ENCODE results near the gene PROZ. TPM values are rescaled to one million over a fixed set of nuclear protein-coding genes. Genes with fewer than 3 reads are reported as not detected.
A peak's percentile ranks its signal among the peaks of the same experiment; 100 is the strongest.

The PROZ gene
- total and polyA plus RNA-seq, 7 donors = 0.10 TPM; not detected in 6

GRCh38 chr13:113186061-113186900 is 27.8 kb downstream of the PROZ start:
- no peak for DNase-seq
- Histone ChIP-seq H3K36me3 (peaks cover 0 to 83% (median 29%) of the 10 kb centered on the region in 4 donors), H3K27me3 (no peaks in the 10 kb centered on the region), H3K9me3 (no peaks in the 10 kb centered on the region), H3K4me3 (no peak overlapping the region), H3K27ac (peak overlapping the region in 1 of 4 donors; percentile 61), H3K4me1 (no peaks in the 10 kb centered on the region)
- no peak for TF ChIP-seq POLR2AphosphoS5 (IDR thresholded peaks at IDR 0.05)
- TF ChIP-seq POLR2A (IDR thresholded peaks at IDR 0.05) = no peak
- intact Hi-C loops (cut with DNase I) = no loop called here
- 77 to 79% methylated on average over 13 of the region's 13 CpGs for WGBS, 2 donors

- Histone ChIP-seq H3K9me3 (no peaks in the 10 kb centered on the region), H3K27ac (peak overlapping the region in 1 of 4 donors; percentile 61), H3K4me1 (no peaks in the 10 kb centered on the region), H3K36me3 (peaks cover 0 to 84% (median 24%) of the 10 kb centered on the region in 4 donors), H3K27me3 (no peaks in the 10 kb centered on the region), H3K4me3 (no peak overlapping the region)
- intact Hi-C loops (cut with DNase I) = no loop called here
- TF ChIP-seq EP300 (IDR thresholded peaks at IDR 0.05) (no peak), POLR2AphosphoS5 (IDR thresholded peaks at IDR 0.05) (peak in 2 of 4 donors; percentile 14 to 55)
- peak; percentile 87 for DNase-seq
- WGBS, 2 donors = 73 to 79% methylated on average over 9 of the region's 9 CpGs
Observed at GRCh38 chr13:113187263-113187669, 28.8 kb downstream of the PROZ start.

- no peaks in the 10 kb centered on the region for H3K9me3 ChIP-seq
- peaks cover 0 to 84% (median 24%) of the 10 kb centered on the region in 4 donors for H3K36me3 ChIP-seq
- H3K27ac ChIP-seq = peak overlapping the region in 2 of 4 donors; percentile 13 to 61
- intact Hi-C loops (cut with DNase I) = no loop called here
- 95 to 96% methylated on average over 23 of the region's 23 CpGs for WGBS, 2 donors
- H3K4me1 ChIP-seq = no peaks in the 10 kb centered on the region
- no peak for DNase-seq
- H3K4me3 ChIP-seq = no peak overlapping the region
- TF ChIP-seq CTCF (IDR thresholded peaks at IDR 0.05) = no peak
- TF ChIP-seq EP300 (IDR thresholded peaks at IDR 0.05) = no peak
- TF ChIP-seq POLR2AphosphoS5 (IDR thresholded peaks at IDR 0.05) = no peak
- no peak for TF ChIP-seq POLR2A (IDR thresholded peaks at IDR 0.05)
- H3K27me3 ChIP-seq = no peaks in the 10 kb centered on the region
Observed at GRCh38 chr13:113187883-113188665, 29.6 kb downstream of the PROZ start.

GRCh38 chr13:113190181-113190580 is 31.7 kb downstream of the PROZ start:
- WGBS, 2 donors = 89 to 92% methylated on average over 4 of the region's 4 CpGs
- Histone ChIP-seq H3K36me3 (peaks cover 6 to 84% (median 24%) of the 10 kb centered on the region in 4 donors), H3K4me1 (no peaks in the 10 kb centered on the region), H3K27ac (no peak overlapping the region), H3K4me3 (no peak overlapping the region), H3K9me3 (no peaks in the 10 kb centered on the region), H3K27me3 (no peaks in the 10 kb centered on the region)
- intact Hi-C loops (cut with DNase I) = no loop called here
- no peak for DNase-seq
- TF ChIP-seq CTCF (IDR thresholded peaks at IDR 0.05) = no peak
- TF ChIP-seq EP300 (IDR thresholded peaks at IDR 0.05) = no peak
- no peak for TF ChIP-seq POLR2AphosphoS5 (IDR thresholded peaks at IDR 0.05)
- TF ChIP-seq POLR2A (IDR thresholded peaks at IDR 0.05) = no peak

- H3K36me3 ChIP-seq = peaks cover 13 to 99% (median 35%) of the 10 kb centered on the region in 4 donors
- intact Hi-C loops (cut with DNase I) = no loop called here
- WGBS, 2 donors = 87 to 88% methylated on average over 4 of the region's 4 CpGs
Observed at GRCh38 chr13:113192279-113192678, 33.8 kb downstream of the PROZ start.

More at GRCh38 chr13:113192279-113192678, 33.8 kb downstream of the PROZ start:
- Histone ChIP-seq H3K4me3 (no peak overlapping the region), H3K27me3 (no peaks in the 10 kb centered on the region), H3K27ac (no peak overlapping the region), H3K9me3 (no peaks in the 10 kb centered on the region), H3K4me1 (no peaks in the 10 kb centered on the region)
- TF ChIP-seq CTCF (IDR thresholded peaks at IDR 0.05) (no peak), EP300 (IDR thresholded peaks at IDR 0.05) (no peak), POLR2AphosphoS5 (IDR thresholded peaks at IDR 0.05) (no peak), POLR2A (IDR thresholded peaks at IDR 0.05) (no peak)
- DNase-seq = no peak

Measured in sigmoid colon (tissue), 7 donors.